MM.1S (cell line): Measurements from ENCODE around the gene GPR82.
"Not testable (repeated sequence)": the region's sequence is repeated elsewhere in the genome, so short reads cannot be mapped to it uniquely, and the experiment has no call there.

Source experiments
- DNase-seq: peaks from one replicate; pipeline ENCODE4 v3.0.0-alpha.2; 2015
- H2AFZ ChIP-seq: fragments of 300-600 bp; sonication (generic); 2 replicates; pipeline ENCODE4 v1.6.0; 2016; ENCODE audit warnings: antibody characterized with exemption, low read length
- H3F3A ChIP-seq: fragments of 300-600 bp; sonication (generic); 2 replicates; pipeline ENCODE4 v1.6.1; 2016; ENCODE audit warnings: mild to moderate bottlenecking, antibody characterized with exemption, low read length, moderate library complexity, mixed read lengths; ENCODE audit not compliant: insufficient read depth
- H3K27ac ChIP-seq: fragments of 300-600 bp; sonication (generic); 2 replicates; pipeline ENCODE4 v1.5.1; 2016; ENCODE audit warnings: mild to moderate bottlenecking, low read length
- H3K27me3 ChIP-seq: fragments of 300-600 bp; sonication (generic); replicated peaks from 2 replicates; pipeline ENCODE4 v1.6.0; 2016; ENCODE audit warnings: low read length; ENCODE audit not compliant: insufficient read depth
- H3K36me3 ChIP-seq: fragments of 300-600 bp; sonication (generic); replicated peaks from 2 replicates; pipeline ENCODE4 v1.6.1; 2016; ENCODE audit warnings: mild to moderate bottlenecking, low read length, mixed read lengths; ENCODE audit not compliant: insufficient read depth
- H3K4me1 ChIP-seq: fragments of 300-600 bp; sonication (generic); 2 replicates; pipeline ENCODE4 v1.6.1; 2016; ENCODE audit warnings: low read length, mixed read lengths
- H3K4me2 ChIP-seq: fragments of 300-600 bp; sonication (generic); 2 replicates; pipeline ENCODE4 v1.6.0; 2016; ENCODE audit warnings: low read depth, low read length
- H3K4me3 ChIP-seq: fragments of 300-600 bp; sonication (generic); 2 replicates; pipeline ENCODE4 v1.5.1; 2016; ENCODE audit warnings: low read length, mixed read lengths
- H3K79me2 ChIP-seq: fragments of 300-600 bp; sonication (generic); 2 replicates; pipeline ENCODE4 v1.6.1; 2016; ENCODE audit warnings: mixed run types, low read length, mixed read lengths
- H3K9ac ChIP-seq: fragments of 300-600 bp; sonication (generic); 2 replicates; pipeline ENCODE4 v1.6.1; 2016; ENCODE audit warnings: low read length, mixed read lengths
- H3K9me2 ChIP-seq: fragments of 300-600 bp; sonication (generic); replicated peaks from 2 replicates; pipeline ENCODE4 v1.6.1; 2016; ENCODE audit warnings: mild to moderate bottlenecking, low read length, mixed read lengths; ENCODE audit not compliant: insufficient read depth
- H3K9me3 ChIP-seq: fragments of 300-600 bp; sonication (generic); replicated peaks from 2 replicates; pipeline ENCODE4 v1.6.1; 2016; ENCODE audit warnings: mild to moderate bottlenecking, low read length, mixed read lengths; ENCODE audit not compliant: insufficient read depth
- H4K20me1 ChIP-seq: fragments of 300-600 bp; sonication (generic); 2 replicates; pipeline ENCODE4 v1.6.1; 2016; ENCODE audit warnings: mild to moderate bottlenecking, low read length, moderate library complexity, mixed read lengths; ENCODE audit not compliant: insufficient read depth
- CTCF ChIP-seq: fragments of 300-600 bp; sonication (generic); IDR thresholded peaks from 2 replicates; pipeline ENCODE4 v1.5.1; 2016; ENCODE audit warnings: antibody characterized with exemption, low read length, mixed read lengths
- EZH2 ChIP-seq: fragments of 300-600 bp; sonication (generic); optimal IDR thresholded peaks from 2 replicates; pipeline ENCODE3; 2017; ENCODE audit warnings: low read depth, mild to moderate bottlenecking, antibody characterized with exemption, low read length, mixed read lengths
- EZH2phosphoT487 ChIP-seq: fragments of 300-600 bp; sonication (generic); IDR thresholded peaks from 2 replicates; pipeline ENCODE4 v1.6.1; 2018; ENCODE audit warnings: antibody characterized with exemption, low read length

Gene GPR82

GRCh38 chrX:41716767-41717473 lies 7.1 kb upstream of the GPR82 start:
- no peaks in the 10 kb centered on the region for H4K20me1 ChIP-seq
- no peak overlapping the region for H3K4me3 ChIP-seq
- no peaks in the 10 kb centered on the region for H3K4me1 ChIP-seq
- H3K4me2 ChIP-seq, result no peak overlapping the region
- no peaks in the 10 kb centered on the region for H3K9me2 ChIP-seq
- H3K9ac ChIP-seq, result no peak overlapping the region
- TF ChIP-seq EZH2phosphoT487 (no peak), CTCF (no peak), EZH2 (no peak)
- H3K9me3 ChIP-seq, result no peaks in the 10 kb centered on the region
- H2AFZ ChIP-seq, result no peak overlapping the region
- H3K27ac ChIP-seq, result no peak overlapping the region
- no peaks in the 10 kb centered on the region for H3K36me3 ChIP-seq
- H3F3A ChIP-seq, result no peaks in the 10 kb centered on the region
- H3K79me2 ChIP-seq, result no peaks in the 10 kb centered on the region
- H3K27me3 ChIP-seq, result no peaks in the 10 kb centered on the region
- no peak for DNase-seq

GRCh38 chrX:41718481-41719235 lies 5.3 kb upstream of the GPR82 start:
- Histone ChIP-seq H3K9me2 (no peaks in the 10 kb centered on the region; the same call in 1 of the 2 replicates), H2AFZ (no peak overlapping the region), H3F3A (no peaks in the 10 kb centered on the region), H3K9ac (no peak overlapping the region), H4K20me1 (no peaks in the 10 kb centered on the region), H3K4me1 (no peaks in the 10 kb centered on the region), H3K79me2 (no peaks in the 10 kb centered on the region), H3K27me3 (no peaks in the 10 kb centered on the region), H3K36me3 (no peaks in the 10 kb centered on the region), H3K4me2 (no peak overlapping the region), H3K4me3 (no peak overlapping the region), H3K27ac (no peak overlapping the region), H3K9me3 (no peaks in the 10 kb centered on the region)
- DNase-seq, result no peak
- TF ChIP-seq CTCF (no peak), EZH2phosphoT487 (no peak), EZH2 (no peak)

GRCh38 chrX:41719610-41720009 lies 4.4 kb upstream of the GPR82 start:
- DNase-seq, H3K9ac ChIP-seq, H3K79me2 ChIP-seq, H4K20me1 ChIP-seq, H3K9me2 ChIP-seq, H3K36me3 ChIP-seq, H3K4me2 ChIP-seq, H3F3A ChIP-seq, H2AFZ ChIP-seq, H3K27me3 ChIP-seq, H3K27ac ChIP-seq, H3K4me3 ChIP-seq, H3K9me3 ChIP-seq, H3K4me1 ChIP-seq: not testable (repeated sequence)
